ENCODE measurements around the gene CDH16. TPM values are rescaled to one million over a fixed set of nuclear protein-coding genes. Genes with fewer than 3 reads are reported as not detected.

Gene CDH16
- total and polyA plus RNA-seq, 11 donors = 0.08 to 1.6 (median 0.17) TPM; not detected in 5

GRCh38 chr16:66895689-66895979 lies 23.1 kb downstream of the CDH16 start:
- peaks cover 0 to 4% (median 0%) of the 10 kb centered on the region in 9 donors for H3K36me3 ChIP-seq
- TF ChIP-seq POLR2A (IDR thresholded peaks at IDR 0.05) (no peak), CTCF (IDR thresholded peaks at IDR 0.05) (no peak)
- ATAC-seq = no peak
- peak overlapping the region in 5 of 12 donors; percentile 27 to 67 (median 52) for H3K27ac ChIP-seq
- intact Hi-C loops (cut with DNase I) = loop anchor here in 6 of 10 donors (2.0 to 10.0 kb wide), 6 partner anchors 37 to 259 kb away; partner anchors contain the start of genes B3GNT9 (in 4 of the 6), FBXL8 (in 4 of the 6), TRADD (in 4 of the 6) and CES2 (in 1 of the 6)
- DNase-seq = peak in 1 of 5 donors; percentile 27
- no peaks in the 10 kb centered on the region for H3K27me3 ChIP-seq
- H3K4me1 ChIP-seq = peaks cover 0 to 32% (median 21%) of the 10 kb centered on the region in 12 donors
- H3K9me3 ChIP-seq = no peaks in the 10 kb centered on the region
- no peak overlapping the region for H3K4me3 ChIP-seq
- WGBS, 4 donors = 65 to 72% (median 69%) methylated on average over 5 of the region's 5 CpGs

GRCh38 chr16:66894948-66895688 lies 23.6 kb downstream of the CDH16 start:
- H3K27ac ChIP-seq = peak overlapping the region in 5 of 12 donors; percentile 27 to 67 (median 52)
- H3K27me3 ChIP-seq = no peaks in the 10 kb centered on the region
- ATAC-seq (peak; percentile 58 to 77 (median 73)), DNase-seq (peak in 4 of 5 donors; percentile 70 to 76 (median 72))
- 38 to 44% (median 40%) methylated on average over 11 of the region's 11 CpGs for WGBS, 4 donors
- H3K9me3 ChIP-seq = no peaks in the 10 kb centered on the region
- H3K36me3 ChIP-seq = peaks cover 0 to 4% (median 0%) of the 10 kb centered on the region in 9 donors
- intact Hi-C loops (cut with DNase I) = loop anchor here in 6 of 10 donors (2.0 to 10.0 kb wide), 6 partner anchors 37 to 260 kb away; partner anchors contain the start of genes B3GNT9 (in 4 of the 6), FBXL8 (in 4 of the 6), TRADD (in 4 of the 6) and CES2 (in 1 of the 6)
- no peak overlapping the region for H3K4me3 ChIP-seq
- TF ChIP-seq CTCF (IDR thresholded peaks at IDR 0.05) (peak; percentile 73 to 87 (median 81)), POLR2A (IDR thresholded peaks at IDR 0.05) (no peak)
- H3K4me1 ChIP-seq = peaks cover 0 to 27% (median 17%) of the 10 kb centered on the region in 12 donors

GRCh38 chr16:66894055-66894454 lies 24.6 kb downstream of the CDH16 start:
- WGBS, 4 donors = 71 to 90% (median 76%) methylated on average over 1 to 2 of the region's 2 CpGs
- H3K27me3 ChIP-seq = no peaks in the 10 kb centered on the region
- no peak for DNase-seq
- H3K36me3 ChIP-seq = peaks cover 0 to 4% (median 0%) of the 10 kb centered on the region in 9 donors
- H3K27ac ChIP-seq = no peak overlapping the region
- peak in 1 of 4 donors; percentile 5 for ATAC-seq
- intact Hi-C loops (cut with DNase I) = loop anchor here in 5 of 10 donors (2.0 to 10.0 kb wide), 3 partner anchors 51 to 261 kb away; partner anchors contain the start of genes B3GNT9 (in 4 of the 5), FBXL8 (in 4 of the 5) and TRADD (in 4 of the 5)
- no peaks in the 10 kb centered on the region for H3K9me3 ChIP-seq
- H3K4me1 ChIP-seq = peaks cover 0 to 16% (median 6%) of the 10 kb centered on the region in 12 donors
- no peak for TF ChIP-seq CTCF (IDR thresholded peaks at IDR 0.05)
- no peak for TF ChIP-seq POLR2A (IDR thresholded peaks at IDR 0.05)
- no peak overlapping the region for H3K4me3 ChIP-seq

GRCh38 chr16:66891797-66892196 lies 26.9 kb downstream of the CDH16 start:
- Histone ChIP-seq H3K4me3 (no peak overlapping the region), H3K9me3 (no peaks in the 10 kb centered on the region), H3K27me3 (no peaks in the 10 kb centered on the region), H3K27ac (no peak overlapping the region), H3K4me1 (peaks cover 0 to 7% (median 0%) of the 10 kb centered on the region in 12 donors), H3K36me3 (peaks cover 0 to 7% (median under 1%) of the 10 kb centered on the region in 9 donors)
- ATAC-seq = no peak
- DNase-seq = no peak
- TF ChIP-seq POLR2A (IDR thresholded peaks at IDR 0.05) (no peak), CTCF (IDR thresholded peaks at IDR 0.05) (no peak)
- WGBS, 4 donors = 90 to 97% (median 90%) methylated on average over 6 of the region's 6 CpGs
- intact Hi-C loops (cut with DNase I) = loop anchor here in 5 of 10 donors (10.0 kb wide), 2 partner anchors 53 to 263 kb away; partner anchors contain the start of genes B3GNT9 (in 4 of the 5), FBXL8 (in 4 of the 5) and TRADD (in 4 of the 5)

Data from heart left ventricle (tissue), 16 donors.